Ovary (tissue), 9 donors: ENCODE results near the gene GRID2IP. TPM values are rescaled to one million over a fixed set of nuclear protein-coding genes. Genes with fewer than 3 reads are reported as not detected.

ENCODE experiments used
- DNase-seq, 5 donors: peaks; one replicate each; pipeline ENCODE4 v3.0.0-alpha.2; 2019 to 2020
- H3K27ac ChIP-seq, 2 donors: fragments of 200-600 bp; one replicate each; pipeline versions ENCODE4 v1.5.1 to v1.8.0; 2019 to 2022
- H3K27me3 ChIP-seq: fragments of 200-600 bp; one replicate; pipeline ENCODE4 v1.8.0; 2022
- H3K36me3 ChIP-seq: fragments of 200-600 bp; sonication (generic); one replicate; pipeline ENCODE4 v1.5.1; 2019
- H3K4me1 ChIP-seq: one replicate; pipeline ENCODE4 v1.8.1; 2013; ENCODE audit warnings: mild to moderate bottlenecking, moderate library complexity; ENCODE audit not compliant: insufficient read depth
- H3K4me3 ChIP-seq: fragments of 200-600 bp; sonication (generic); one replicate; pipeline ENCODE4 v1.5.1; 2017
- H3K9me3 ChIP-seq, 2 donors: fragments of 200-600 bp in 1 of 2; sonication (generic) in 1 of 2; one replicate each; pipeline versions ENCODE4 v1.5.1 to v1.8.1; 2013 to 2019; ENCODE audit warnings: mild to moderate bottlenecking in 1 of 2, moderate library complexity in 1 of 2
- CTCF ChIP-seq, 3 donors: fragments of 450-650 bp in 2 of 3; fragments of 200-600 bp in 1 of 3; IDR thresholded peaks; one replicate each; pipeline versions ENCODE4 v1.5.1 to v1.8.0; 2016 to 2022; ENCODE audit warnings: antibody characterized with exemption in 3 of 3, mild to moderate bottlenecking in 1 of 3
- EP300 ChIP-seq: sonication (generic); formaldehyde crosslinking; IDR thresholded peaks from one replicate; pipeline ENCODE4 v1.6.1; 2017; ENCODE audit warnings: antibody characterized with exemption
- POLR2A ChIP-seq: fragments of 450-650 bp; IDR thresholded peaks from one replicate; pipeline ENCODE4 v1.6.1; 2017; ENCODE audit warnings: antibody characterized with exemption, mild to moderate bottlenecking, moderate library complexity
- WGBS, 3 donors: extraction: QIAGEN DNeasy Blood & Tissue Kit in 1 of 3; methylation state at CpG; one replicate each; pipeline versions ENCODE4 v1.1.5 to v1.1.7; 2013 to 2017; 5-methylcytosine and 5-hydroxymethylcytosine counted together
- intact Hi-C, 4 donors: fragments of 100-400 bp; cut with DNase I; formaldehyde crosslinking; loops; one replicate each; pipeline versions ENCODE4 v1.11.0 to v1.15.1; 2022 to 2023
- polyA plus RNA-seq, 2 donors: library from polyadenylated mRNA; stranded (reverse); fragments of 200-250 nt in 1 of 2; fragments of 350-450 nt in 1 of 2; fragmentation: Illumina TruSeq in 1 of 2; extraction: RNeasy Lipid Tissue Mini Kit (QIAGEN cat#74804) in 1 of 2; gene quantifications; one replicate each; pipeline ENCODE4 v1.2.3, GENCODE V29; 2013 to 2014
- total RNA-seq, 7 donors: library from RNA; depleted of rRNA in 2 of 7; stranded (reverse); fragments of >200 nt in 2 of 7; fragmentation: NEBNext Ultra II Directional in 3 of 7; extraction: Animal tissue kit (Norgen Biotek cat#: 25700) in 3 of 7; gene quantifications; one replicate each; pipeline versions ENCODE4 v1.1.0 to v1.2.4, GENCODE V29; 2016 to 2023
- donor health status: DM: no; HTN: no; CAD: no; lungs with moderate emphysema.
- donor health status: DM: no; HTN: no; CAD: no.
- donor health status: Bipolar disorder and iron deficiency.
- donor health status: DM: yes; HTN: yes; CAD: no.
- donor health status: DM: no; HTN: no; CAD: no.
- donor health status: DM: yes; HTN: yes; CAD: no.

The GRID2IP gene
- total and polyA plus RNA-seq, 9 donors: 0.07 to 0.51 (median 0.39) TPM; not detected in 1

GRCh38 chr7:6482743-6483119 lies 68.5 kb downstream of the GRID2IP start:
- H3K36me3 ChIP-seq: no peaks in the 10 kb centered on the region
- intact Hi-C loops: no loop called here
- WGBS, 3 donors: 10 to 17% (median 15%) methylated on average over 6 of the region's 6 CpGs
- TF ChIP-seq POLR2A: no peak
- TF ChIP-seq EP300: no peak
- TF ChIP-seq CTCF (IDR thresholded peaks at IDR 0.05): no peak
- peaks cover 13% of the 10 kb centered on the region for H3K4me1 ChIP-seq
- H3K27ac ChIP-seq: no peak overlapping the region
- peak overlapping the region; percentile 86 for H3K4me3 ChIP-seq
- no peaks in the 10 kb centered on the region for H3K27me3 ChIP-seq
- DNase-seq: no peak
- peaks cover 0 to 2% of the 10 kb centered on the region in 2 donors for H3K9me3 ChIP-seq

- Histone ChIP-seq H3K36me3 (no peaks in the 10 kb centered on the region), H3K9me3 (peaks cover 0 to 2% of the 10 kb centered on the region in 2 donors), H3K27me3 (no peaks in the 10 kb centered on the region), H3K4me3 (peak overlapping the region; percentile 86), H3K4me1 (peaks cover 13% of the 10 kb centered on the region), H3K27ac (no peak overlapping the region)
- 37 to 42% (median 41%) methylated on average over 4 of the region's 4 CpGs for WGBS, 3 donors
- TF ChIP-seq CTCF (IDR thresholded peaks at IDR 0.05) (no peak), EP300 (no peak)
- DNase-seq: no peak
- intact Hi-C loops: no loop called here
Observed at GRCh38 chr7:6482307-6482706, 69.0 kb downstream of the GRID2IP start.

GRCh38 chr7:6481445-6481844 lies 69.8 kb downstream of the GRID2IP start:
- peaks cover 15% of the 10 kb centered on the region for H3K4me1 ChIP-seq
- WGBS, 3 donors: 58 to 75% (median 72%) methylated on average over 6 of the region's 6 CpGs

GRCh38 chr7:6480323-6480660 lies 71.0 kb downstream of the GRID2IP start:
- Histone ChIP-seq H3K4me3 (no peak overlapping the region), H3K4me1 (peaks cover 15% of the 10 kb centered on the region), H3K27me3 (no peaks in the 10 kb centered on the region), H3K27ac (no peak overlapping the region), H3K36me3 (no peaks in the 10 kb centered on the region), H3K9me3 (peaks cover 0 to 2% of the 10 kb centered on the region in 2 donors)
- TF ChIP-seq POLR2A: no peak
- 33 to 41% (median 34%) methylated on average over 5 of the region's 5 CpGs for WGBS, 3 donors
- DNase-seq: no peak
- intact Hi-C loops: no loop called here

More at GRCh38 chr7:6481445-6481844, 69.8 kb downstream of the GRID2IP start:
- H3K27me3 ChIP-seq: no peaks in the 10 kb centered on the region
- peaks cover 0 to 2% of the 10 kb centered on the region in 2 donors for H3K9me3 ChIP-seq
- TF ChIP-seq POLR2A (no peak), EP300 (no peak), CTCF (IDR thresholded peaks at IDR 0.05) (no peak)
- intact Hi-C loops: no loop called here
- H3K4me3 ChIP-seq: no peak overlapping the region
- no peak overlapping the region for H3K27ac ChIP-seq
- no peaks in the 10 kb centered on the region for H3K36me3 ChIP-seq
- no peak for DNase-seq

GRCh38 chr7:6479067-6479466 lies 72.2 kb downstream of the GRID2IP start:
- Histone ChIP-seq H3K27ac (no peak overlapping the region), H3K27me3 (no peaks in the 10 kb centered on the region), H3K4me3 (no peak overlapping the region), H3K9me3 (peaks cover 0 to 2% of the 10 kb centered on the region in 2 donors), H3K36me3 (no peaks in the 10 kb centered on the region), H3K4me1 (peaks cover 16% of the 10 kb centered on the region)
- intact Hi-C loops: no loop called here
- 84 to 86% (median 86%) methylated on average over 8 of the region's 8 CpGs for WGBS, 3 donors
- TF ChIP-seq POLR2A: no peak
- no peak for TF ChIP-seq CTCF (IDR thresholded peaks at IDR 0.05)
- TF ChIP-seq EP300: no peak
- DNase-seq: no peak
